GM21723 (cell line): Measurements from ENCODE around the gene YBX2.
"Not testable (repeated sequence)": the region's sequence is repeated elsewhere in the genome, so short reads cannot be mapped to it uniquely, and the experiment has no call there.

Experiments
- ATAC-seq: cut with Tn5 transposase; IDR thresholded peaks from one replicate; pipeline ENCODE4 v1.9.1; 2021; ENCODE audit warnings: mild to moderate bottlenecking, moderate library complexity; ENCODE audit not compliant: unreplicated experiment

Gene YBX2

DNA sequence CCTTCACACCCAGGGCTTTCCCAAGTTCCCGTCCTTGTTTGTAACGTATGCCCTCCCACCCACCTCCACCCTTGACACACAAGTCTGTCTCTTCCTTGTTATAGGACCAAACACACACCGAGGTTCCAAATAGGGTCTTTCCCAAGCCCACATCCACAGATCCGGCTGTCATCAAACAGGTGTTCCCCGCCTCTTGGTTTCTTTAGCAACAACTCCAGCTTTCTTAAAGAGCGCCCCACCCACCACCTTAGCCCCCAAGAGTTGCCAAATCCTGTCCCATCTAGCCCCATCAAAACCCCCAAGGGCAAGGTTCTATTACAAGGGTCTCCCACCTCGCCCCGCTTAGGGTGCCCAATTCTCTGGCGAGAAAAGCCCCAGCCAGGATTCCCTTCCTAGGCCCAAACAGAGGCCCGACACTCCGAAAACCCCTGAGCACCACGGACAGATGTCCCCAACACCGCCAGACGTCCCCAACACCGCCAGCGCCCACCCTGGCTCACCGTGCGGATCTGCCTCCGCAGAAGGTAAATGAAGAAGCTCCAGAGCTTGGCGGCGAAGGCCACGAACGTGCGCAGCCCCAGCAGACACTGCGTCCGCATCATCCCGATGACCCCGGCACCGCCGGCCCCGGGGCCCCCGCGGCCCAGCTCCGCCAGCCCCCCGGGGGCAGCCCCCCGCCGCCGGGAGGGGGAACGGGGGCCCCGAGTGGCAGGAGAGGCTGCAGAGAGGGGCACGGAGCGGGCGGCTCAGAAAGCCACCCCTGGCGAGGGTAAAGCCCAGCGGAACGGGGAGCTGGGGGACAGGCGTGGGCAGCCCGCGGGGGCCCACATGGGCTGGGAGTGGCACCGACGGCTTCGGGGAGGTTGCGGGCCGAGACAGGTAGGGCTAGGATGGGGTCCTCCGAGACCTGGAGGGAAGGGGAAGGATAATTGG lies 43.5 kb downstream of the YBX2 start:
- ATAC-seq: peak; percentile 2

DNA sequence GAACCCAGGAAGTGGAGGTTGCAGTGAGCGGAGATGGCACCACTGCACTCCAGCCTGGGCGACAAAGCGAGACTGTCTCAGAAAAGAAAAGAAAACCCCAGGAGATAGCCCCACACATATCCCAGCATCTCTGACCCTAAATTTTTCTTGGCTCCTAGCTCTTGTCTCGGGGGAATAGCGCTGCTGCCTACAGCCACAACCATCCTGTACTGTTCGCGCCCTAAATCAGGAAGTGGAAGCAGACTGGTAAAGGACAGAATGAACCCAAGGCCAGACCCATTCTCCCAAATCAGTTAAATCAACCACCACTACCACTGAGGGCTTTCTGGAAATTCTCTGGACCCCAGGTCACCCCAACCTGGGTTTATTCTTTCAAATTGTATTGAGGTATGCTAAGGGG lies 44.6 kb downstream of the YBX2 start:
- ATAC-seq: no peak

DNA sequence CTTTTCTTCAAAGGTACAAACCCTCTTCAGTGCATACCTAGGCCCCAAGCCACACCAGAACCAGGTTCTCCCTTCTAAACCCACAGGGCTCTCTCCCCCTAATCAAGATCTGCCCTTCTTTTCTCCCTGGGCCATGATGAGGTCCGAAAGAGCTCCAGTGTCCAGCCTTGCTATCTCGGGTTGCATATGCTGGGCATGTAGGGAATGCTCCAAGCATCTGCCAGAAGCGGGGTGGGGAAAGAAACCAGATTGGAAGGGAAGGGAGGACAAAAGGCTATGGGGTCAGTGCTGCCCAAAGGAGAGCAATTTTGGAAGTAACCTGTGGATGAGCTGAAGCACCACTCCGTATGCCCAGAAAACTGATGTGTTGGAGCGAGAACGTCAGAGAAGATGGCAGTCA lies 45.2 kb downstream of the YBX2 start:
- no peak for ATAC-seq

DNA sequence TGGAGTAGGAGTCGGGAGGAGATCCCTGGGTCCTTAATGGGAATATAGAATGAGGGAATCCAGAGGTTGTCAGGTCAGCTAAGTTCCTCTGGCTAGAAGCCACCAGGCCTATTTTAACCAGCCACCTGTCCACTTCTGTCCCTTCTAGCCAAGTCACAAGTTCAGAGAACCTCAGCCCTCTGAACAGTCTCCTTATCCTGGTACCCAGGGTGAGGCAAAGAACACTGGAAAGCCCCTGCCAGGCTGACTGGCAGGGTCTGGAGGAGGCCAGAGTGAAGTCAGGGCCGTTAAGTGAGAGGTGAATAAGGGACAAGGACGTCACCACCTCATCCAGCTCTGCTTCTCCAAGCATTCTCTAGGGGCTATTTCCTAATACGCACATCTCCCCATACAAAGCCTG lies 45.6 kb downstream of the YBX2 start:
- ATAC-seq: no peak

DNA sequence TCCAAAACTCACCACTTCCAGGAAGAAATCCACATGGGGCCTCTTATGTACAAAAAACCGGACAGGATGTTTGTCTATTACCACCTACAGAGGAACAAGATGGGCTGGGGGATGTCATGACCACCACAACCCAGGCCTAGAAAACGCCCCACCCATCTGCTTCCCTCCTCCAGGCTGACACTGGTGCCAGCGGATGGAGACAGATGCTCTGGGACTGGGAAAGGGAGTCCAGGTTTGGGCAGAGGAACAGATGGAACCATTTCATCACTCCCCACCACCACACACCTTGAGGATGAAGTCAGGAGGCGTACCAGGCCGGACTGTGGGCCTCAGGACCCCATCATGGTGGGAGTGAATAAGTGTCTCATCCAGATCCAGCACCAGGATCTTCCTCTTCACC lies 47.7 kb downstream of the YBX2 start:
- no peak for ATAC-seq

DNA sequence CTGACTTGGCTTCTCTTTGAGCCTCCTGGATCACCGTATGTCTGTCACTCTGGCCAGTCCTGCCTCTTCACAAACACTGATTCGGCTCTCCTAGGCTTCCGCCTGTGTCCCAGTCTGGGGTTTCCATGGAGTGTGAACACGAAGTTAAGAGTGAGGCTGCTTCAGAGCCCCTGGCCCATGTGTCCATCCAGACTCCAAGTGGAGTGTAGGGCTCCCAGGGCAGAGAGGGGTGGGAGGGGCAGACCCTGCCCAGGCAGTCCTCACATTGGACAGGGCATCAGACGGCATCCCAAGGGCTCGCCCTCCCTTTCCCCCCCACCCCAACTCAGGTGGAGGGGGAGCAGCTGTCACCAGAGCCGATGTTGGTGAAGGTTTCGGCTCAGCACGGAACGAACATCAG lies 50.6 kb downstream of the YBX2 start:
- ATAC-seq: not testable (repeated sequence)

DNA sequence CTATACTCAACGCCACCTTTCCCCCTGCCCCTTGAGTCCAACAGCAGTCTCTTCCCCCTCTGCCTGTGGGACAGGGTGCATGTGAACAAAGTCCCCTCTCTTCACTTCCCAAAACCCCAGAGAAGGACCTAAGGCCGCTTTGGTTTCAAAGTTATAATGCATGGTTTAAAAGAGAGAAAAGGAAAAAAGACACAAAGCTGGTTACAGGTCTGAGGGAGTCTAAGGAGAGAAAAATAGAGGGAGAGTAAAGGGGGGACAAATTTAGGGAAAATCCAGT lies 51.0 kb downstream of the YBX2 start:
- ATAC-seq: no peak

DNA sequence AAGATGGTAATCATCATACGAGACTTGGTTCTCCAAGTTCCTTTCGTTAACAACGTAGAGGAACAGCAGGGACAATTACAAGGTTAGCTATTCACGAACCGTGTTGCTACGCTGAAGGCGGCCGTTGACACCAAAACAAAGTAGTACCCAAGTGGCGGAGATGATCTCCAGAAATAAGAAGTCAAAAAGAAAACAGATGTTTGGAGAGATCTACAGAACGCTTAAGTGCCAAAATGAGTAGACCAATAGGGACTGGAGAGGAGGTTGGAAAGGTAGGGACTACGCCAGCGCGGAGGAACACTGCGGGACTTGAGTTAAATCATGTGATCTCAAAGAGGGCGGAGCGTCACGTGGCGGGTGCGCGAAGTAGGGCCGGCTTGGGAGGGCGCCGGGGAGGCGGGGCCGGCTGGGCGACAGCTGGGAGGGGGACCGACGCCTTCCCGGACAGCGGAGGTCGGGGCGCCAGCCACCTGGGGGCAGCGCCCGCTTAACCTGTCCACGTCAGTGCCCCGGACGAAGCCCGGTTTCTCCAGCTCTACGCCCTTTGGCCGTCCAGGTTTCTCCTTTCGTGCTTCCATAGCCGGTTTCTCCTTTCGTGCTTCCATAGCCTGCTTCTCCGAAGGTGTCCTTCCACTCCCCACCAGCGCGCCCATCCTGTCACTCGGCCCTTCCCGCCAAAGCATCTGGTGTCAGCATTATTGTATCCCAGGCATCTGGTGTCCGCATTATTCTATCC lies 51.6 kb downstream of the YBX2 start:
- ATAC-seq: peak; percentile 38

DNA sequence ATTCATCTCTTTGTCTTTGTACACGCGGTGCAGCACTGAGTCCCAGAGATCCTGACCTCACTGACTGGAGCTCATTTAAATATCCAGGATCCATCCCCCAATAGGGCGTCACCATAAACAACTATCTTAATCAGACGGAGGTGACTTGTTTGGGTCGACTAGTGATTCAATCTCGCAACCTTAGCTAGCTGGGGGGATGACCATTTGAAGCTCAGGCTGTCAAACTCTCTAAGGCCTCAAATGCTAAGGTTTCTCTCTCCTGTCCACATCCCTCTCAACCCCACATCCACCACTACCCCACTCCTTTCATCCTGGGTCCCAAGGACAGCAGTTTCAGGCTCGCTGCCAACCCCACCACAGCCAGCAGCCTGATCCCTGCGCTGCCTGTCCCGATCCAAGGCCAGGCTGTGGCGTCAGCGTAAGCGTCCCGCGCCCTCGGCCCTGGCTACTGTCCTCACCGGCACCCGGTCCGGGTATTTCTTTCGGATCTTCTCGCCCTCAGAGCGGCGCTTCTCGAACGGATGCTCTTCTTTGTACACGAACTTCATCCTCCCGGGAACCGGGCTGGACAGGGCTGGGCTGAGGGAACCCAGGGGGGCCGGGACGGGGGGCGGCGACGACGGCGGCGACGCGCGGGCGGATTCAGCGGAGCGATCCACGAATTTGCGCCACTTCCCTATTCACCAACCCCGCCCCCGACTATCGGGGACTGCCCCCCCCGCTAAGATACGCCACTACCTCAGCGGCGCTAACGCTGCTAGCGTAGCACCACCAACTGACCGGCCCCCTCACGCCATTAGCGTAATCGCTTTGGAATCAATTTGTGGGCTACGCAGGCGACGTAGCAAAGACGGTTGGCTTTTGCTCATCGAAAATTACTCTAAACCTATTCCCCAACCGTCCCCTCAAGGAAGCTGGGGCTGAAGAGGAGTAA lies 52.4 kb downstream of the YBX2 start, which contains the start of gene GABARAP:
Gene GABARAP (minus strand): TSS at position 667 of the 934 bp plus-strand sequence. CDS start 119 bp downstream, at position 548.
- no peak for ATAC-seq

DNA sequence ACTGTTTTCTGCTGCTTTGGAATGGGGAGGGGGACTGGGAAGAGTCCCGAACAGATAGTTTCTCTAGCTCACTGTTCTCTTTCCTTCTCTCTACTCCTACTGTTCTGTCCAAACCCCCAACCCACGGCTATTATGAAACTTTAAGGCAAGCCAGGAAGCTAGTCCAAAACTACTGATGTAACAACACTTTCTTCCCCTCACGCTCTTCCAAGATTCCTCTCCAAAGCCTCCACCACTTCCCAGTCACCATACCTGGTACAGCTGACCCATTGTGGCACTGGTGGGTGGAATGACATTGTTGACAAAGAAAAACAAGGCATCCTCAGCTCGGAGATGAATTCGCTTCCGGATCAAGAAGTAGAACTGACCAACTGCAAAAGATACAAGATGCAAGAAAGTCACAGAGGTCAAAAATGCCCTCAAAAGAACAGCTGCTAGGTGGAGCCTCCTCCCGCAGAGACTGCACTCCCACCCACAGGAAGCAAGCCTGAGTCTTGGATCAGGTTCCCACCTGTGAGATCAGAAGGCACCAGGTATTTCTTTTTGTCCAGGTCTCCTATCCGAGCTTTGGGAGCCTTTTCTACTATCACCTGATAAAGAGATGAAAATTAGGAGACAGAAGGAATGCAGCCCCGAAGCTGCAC lies 53.2 kb downstream of the YBX2 start:
- no peak for ATAC-seq

DNA sequence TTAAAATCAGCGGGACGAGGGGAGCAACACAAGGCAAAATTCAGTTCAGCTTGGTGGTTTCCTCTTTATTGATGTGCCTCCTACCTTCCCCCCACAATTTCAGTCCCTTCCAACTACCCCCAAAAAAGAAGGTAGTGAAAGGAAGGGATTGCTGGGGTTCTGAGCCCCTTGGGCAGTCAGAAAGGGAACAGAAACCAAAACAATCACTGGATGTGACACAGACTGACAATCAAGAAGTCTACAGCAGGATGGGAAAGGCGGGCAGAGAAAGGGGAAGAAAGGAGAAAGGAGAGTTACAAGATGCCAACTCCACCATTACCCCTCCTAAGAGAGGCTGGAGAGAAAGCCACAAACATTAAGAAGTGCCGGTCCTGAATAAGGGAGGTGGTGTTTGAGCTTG lies 54.1 kb downstream of the YBX2 start:
- ATAC-seq: no peak

DNA sequence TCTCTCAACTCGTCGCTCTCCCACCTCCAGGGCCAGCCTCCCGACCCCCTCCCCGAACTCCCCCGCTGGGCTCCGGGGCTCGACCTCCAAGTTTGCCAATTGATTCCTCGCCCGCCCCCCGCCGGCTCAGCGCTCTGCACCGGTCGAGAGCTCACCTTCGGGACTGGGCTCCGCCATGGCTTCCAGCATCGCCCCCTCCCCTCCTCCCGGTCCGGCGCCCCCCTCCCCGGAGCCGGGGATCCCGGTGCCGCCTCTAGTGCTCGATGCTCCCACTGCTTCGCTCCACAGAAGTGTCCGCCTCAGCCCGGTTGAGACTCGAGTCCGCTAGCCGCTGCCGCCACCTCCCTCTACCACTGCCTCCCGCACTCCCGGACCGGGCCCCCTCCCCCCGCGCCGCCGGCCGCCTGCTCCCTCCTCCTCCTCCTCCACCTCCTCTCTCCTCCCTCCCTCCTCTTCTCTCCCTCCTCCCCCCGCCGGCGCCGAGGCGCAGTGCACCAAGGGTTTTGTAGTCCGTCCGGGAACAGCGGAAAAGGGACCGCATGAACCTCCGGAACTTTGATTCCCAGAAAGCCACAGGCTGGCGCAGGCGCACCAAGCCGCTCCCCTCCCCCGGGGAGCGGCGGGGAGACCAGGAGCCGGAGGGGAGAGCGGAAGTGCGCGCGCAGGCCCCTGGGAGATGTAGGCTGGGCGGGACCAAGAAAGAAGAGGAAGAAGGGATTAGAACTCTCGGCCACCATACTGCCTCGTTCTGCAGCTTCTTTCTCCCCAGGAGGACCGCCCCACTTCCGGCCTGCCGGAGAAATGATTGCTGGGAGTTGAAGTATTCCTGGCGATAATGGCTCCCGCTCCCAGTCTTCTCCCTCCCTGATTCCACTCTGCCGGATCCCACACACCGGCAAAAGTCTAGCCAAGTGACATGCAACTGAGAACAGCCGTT lies 55.1 kb downstream of the YBX2 start, which contains the start of gene PHF23:
Gene PHF23 (minus strand): TSS at position 367 of the 937 bp plus-strand sequence. CDS start 178 bp downstream, at position 189.
- ATAC-seq: peak; percentile 49

DNA sequence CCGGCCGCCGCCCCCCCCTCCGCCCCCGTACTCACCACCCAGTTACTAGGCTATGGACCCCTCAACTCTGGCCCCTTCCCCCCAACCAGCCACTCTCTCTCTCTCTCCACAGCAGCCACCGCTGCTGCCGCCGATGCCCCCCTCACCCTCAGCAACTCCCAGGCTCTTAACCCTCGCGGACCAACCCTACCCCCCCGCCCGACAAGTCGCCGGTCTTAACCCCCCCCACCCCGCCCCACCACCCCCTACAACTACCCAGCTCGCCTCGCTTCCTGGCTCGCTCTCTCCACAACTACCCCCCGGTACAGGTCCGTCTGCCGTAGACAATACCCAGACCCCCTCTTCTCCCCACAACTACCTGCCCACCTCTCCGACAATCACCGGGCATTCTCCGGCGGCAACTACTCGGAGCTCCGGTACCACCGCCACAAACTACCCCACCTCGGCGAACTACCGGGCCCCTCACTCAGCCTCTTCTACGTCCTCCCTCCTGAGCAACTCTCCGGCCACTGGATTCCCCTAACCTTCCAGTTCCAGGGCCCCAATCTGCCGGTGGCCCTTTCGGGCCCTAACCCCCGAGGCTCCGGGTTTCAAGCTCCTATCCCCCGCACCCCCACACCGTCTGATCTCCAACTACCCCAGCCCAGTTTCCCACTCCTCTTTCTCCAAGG lies 55.9 kb downstream of the YBX2 start:
- no peak for ATAC-seq
